NB4 (cell line): ENCODE results near the gene METRNL.

Experiments used
- CTCF ChIP-seq: IDR thresholded peaks from one replicate; pipeline ENCODE4 v1.5.1; 2012; ENCODE audit warnings: low read depth, low read length
- MAX ChIP-seq: IDR thresholded peaks from 2 replicates; pipeline ENCODE4 v1.6.1; 2011; ENCODE audit warnings: low read depth, low read length
- POLR2A ChIP-seq: IDR thresholded peaks from 2 replicates; pipeline ENCODE4 v1.6.1; 2011; ENCODE audit warnings: mild to moderate bottlenecking; ENCODE audit not compliant: insufficient read length; ENCODE audit errors: extremely low read depth

GRCh38 chr17:83031321-83031945 lies 48.0 kb upstream of the METRNL start:
- no peak for TF ChIP-seq CTCF
- TF ChIP-seq MAX = no peak
- no peak for TF ChIP-seq POLR2A
